ENCODE measurements around the gene HNF4A.

The HNF4A gene

DNA sequence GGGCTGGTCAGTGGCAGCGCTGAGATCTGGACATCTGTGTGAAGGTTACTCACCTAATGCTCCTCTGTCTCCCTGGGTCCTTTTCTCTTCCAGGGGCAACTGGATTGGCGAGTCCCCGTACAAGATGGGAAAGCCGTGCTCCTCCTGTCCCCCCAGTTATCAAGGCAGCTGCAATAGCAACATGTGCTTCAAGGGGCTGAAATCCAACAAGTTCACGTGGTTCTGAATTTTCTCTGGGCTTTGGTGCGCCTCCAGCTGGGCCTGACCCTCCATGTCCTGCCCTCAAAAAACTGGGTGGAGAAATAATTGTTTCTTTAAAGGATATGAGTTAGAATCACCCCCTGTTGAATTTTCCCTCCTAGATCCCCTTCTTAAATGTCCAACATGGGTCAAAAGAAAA lies 4.9 kb upstream of the HNF4A start:
- Histone ChIP-seq H2AK5ac (ENCODE audit: low read depth, low read length) (no peak overlapping the region), H3K18ac (ENCODE audit: low read length) (no peak overlapping the region), H3K27ac (replicated peaks; ENCODE audit: low read length) (no peak overlapping the region), H3K36me3 (replicated peaks in 1 of 2; ENCODE audit: control insufficient read depth in 2 of 2, insufficient read depth in 2 of 2, low read length in 2 of 2) (no peaks in the 10 kb centered on the region), H3K9ac (ENCODE audit: low read depth, low read length, poor library complexity) (no peak overlapping the region), H2BK15ac (ENCODE audit: low read length) (no peak overlapping the region), H3K27me3 (ENCODE audit: control insufficient read depth in 3 of 3, insufficient read depth in 3 of 3, low read depth in 1 of 3, low read length in 3 of 3) (no peaks in the 10 kb centered on the region), H2BK120ac (ENCODE audit: low read depth, low read length) (no peak overlapping the region), H4K91ac (ENCODE audit: low read depth, low read length, poor library complexity) (no peak overlapping the region), H3K4me2 (ENCODE audit: insufficient read depth, low read length, poor library complexity, severe bottlenecking) (no peak overlapping the region), H2BK12ac (ENCODE audit: low read length) (no peak overlapping the region), H3K23ac (ENCODE audit: low read depth, low read length, poor library complexity) (no peak overlapping the region), H2AFZ (ENCODE audit: low read length) (no peak overlapping the region), H2BK5ac (ENCODE audit: low read length) (no peak overlapping the region), H3K14ac (ENCODE audit: low read length) (no peak overlapping the region), H3K4me3 (ENCODE audit: low read length in 2 of 2) (no peak overlapping the region), H3K4ac (ENCODE audit: low read length) (no peak overlapping the region), H3K4me1 (ENCODE audit: control insufficient read depth in 2 of 2, insufficient read depth in 1 of 2, low read depth in 1 of 2, low read length in 2 of 2) (peaks cover 2 to 7% of the 10 kb centered on the region in 2 donors), H3K9me3 (replicated peaks in 1 of 2; ENCODE audit: control insufficient read depth in 2 of 2, insufficient read depth in 1 of 2, low read depth in 1 of 2, low read length in 2 of 2) (no peaks in the 10 kb centered on the region), H3K79me1 (ENCODE audit: low read depth, low read length) (no peaks in the 10 kb centered on the region), H4K8ac (ENCODE audit: low read depth, low read length) (no peak overlapping the region)
- no peak for DNase-seq (ENCODE audit: low spot score)
- no CpG with 5 or more reads among the region's 6 CpGs for WGBS, 2 donors (ENCODE audit: extremely low coverage in 2 of 2, insufficient read length in 2 of 2, insufficient replicate concordance in 1 of 2)

- Histone ChIP-seq H2BK15ac (ENCODE audit: low read length) (no peak overlapping the region), H3K4me2 (ENCODE audit: insufficient read depth, low read length, poor library complexity, severe bottlenecking) (no peak overlapping the region), H3K4me1 (ENCODE audit: control insufficient read depth in 2 of 2, insufficient read depth in 1 of 2, low read depth in 1 of 2, low read length in 2 of 2) (peaks cover 2 to 13% of the 10 kb centered on the region in 2 donors), H3K79me1 (ENCODE audit: low read depth, low read length) (no peaks in the 10 kb centered on the region), H4K8ac (ENCODE audit: low read depth, low read length) (no peak overlapping the region), H2BK120ac (ENCODE audit: low read depth, low read length) (peak overlapping the region; percentile 27), H3K14ac (ENCODE audit: low read length) (no peak overlapping the region), H2AK5ac (ENCODE audit: low read depth, low read length) (no peak overlapping the region), H3K4ac (ENCODE audit: low read length) (no peak overlapping the region), H3K4me3 (ENCODE audit: low read length in 2 of 2) (no peak overlapping the region), H3K9ac (ENCODE audit: low read depth, low read length, poor library complexity) (no peak overlapping the region), H3K27ac (replicated peaks; ENCODE audit: low read length) (no peak overlapping the region), H3K27me3 (ENCODE audit: control insufficient read depth in 3 of 3, insufficient read depth in 3 of 3, low read depth in 1 of 3, low read length in 3 of 3) (peaks cover 0 to 14% (median 0%) of the 10 kb centered on the region in 3 experiments), H3K18ac (ENCODE audit: low read length) (peak overlapping the region; percentile 32), H3K23ac (ENCODE audit: low read depth, low read length, poor library complexity) (no peak overlapping the region), H2AFZ (ENCODE audit: low read length) (no peak overlapping the region), H3K9me3 (replicated peaks in 1 of 2; ENCODE audit: control insufficient read depth in 2 of 2, insufficient read depth in 1 of 2, low read depth in 1 of 2, low read length in 2 of 2) (no peaks in the 10 kb centered on the region), H4K91ac (ENCODE audit: low read depth, low read length, poor library complexity) (no peak overlapping the region), H3K36me3 (replicated peaks in 1 of 2; ENCODE audit: control insufficient read depth in 2 of 2, insufficient read depth in 2 of 2, low read length in 2 of 2) (no peaks in the 10 kb centered on the region), H2BK5ac (ENCODE audit: low read length) (no peak overlapping the region), H2BK12ac (ENCODE audit: low read length) (no peak overlapping the region)
- DNase-seq (ENCODE audit: low spot score): no peak
- WGBS, 2 donors (ENCODE audit: extremely low coverage in 2 of 2, insufficient read length in 2 of 2, insufficient replicate concordance in 1 of 2): no CpG with 5 or more reads among the region's 6 CpGs
Observed at GRCh38 chr20:44354979-44355497, 461 bp upstream of the HNF4A start.

- Histone ChIP-seq H2AFZ (ENCODE audit: low read length) (peak overlapping the region; percentile 48), H2BK5ac (ENCODE audit: low read length) (no peak overlapping the region), H2BK12ac (ENCODE audit: low read length) (no peak overlapping the region), H3K4me1 (ENCODE audit: control insufficient read depth in 2 of 2, insufficient read depth in 1 of 2, low read depth in 1 of 2, low read length in 2 of 2) (peaks cover 2 to 13% of the 10 kb centered on the region in 2 donors), H3K4ac (ENCODE audit: low read length) (no peak overlapping the region), H3K23ac (ENCODE audit: low read depth, low read length, poor library complexity) (peak overlapping the region; percentile 46), H3K4me2 (ENCODE audit: insufficient read depth, low read length, poor library complexity, severe bottlenecking) (no peak overlapping the region), H3K14ac (ENCODE audit: low read length) (no peak overlapping the region), H4K8ac (ENCODE audit: low read depth, low read length) (no peak overlapping the region), H3K9ac (ENCODE audit: low read depth, low read length, poor library complexity) (no peak overlapping the region), H4K91ac (ENCODE audit: low read depth, low read length, poor library complexity) (no peak overlapping the region), H3K9me3 (replicated peaks in 1 of 2; ENCODE audit: control insufficient read depth in 2 of 2, insufficient read depth in 1 of 2, low read depth in 1 of 2, low read length in 2 of 2) (no peaks in the 10 kb centered on the region), H2BK15ac (ENCODE audit: low read length) (no peak overlapping the region), H2AK5ac (ENCODE audit: low read depth, low read length) (no peak overlapping the region), H3K36me3 (replicated peaks in 1 of 2; ENCODE audit: control insufficient read depth in 2 of 2, insufficient read depth in 2 of 2, low read length in 2 of 2) (no peaks in the 10 kb centered on the region), H3K79me1 (ENCODE audit: low read depth, low read length) (no peaks in the 10 kb centered on the region), H3K27ac (replicated peaks; ENCODE audit: low read length) (no peak overlapping the region), H3K27me3 (ENCODE audit: control insufficient read depth in 3 of 3, insufficient read depth in 3 of 3, low read depth in 1 of 3, low read length in 3 of 3) (peaks cover 0 to 23% (median 0%) of the 10 kb centered on the region in 3 experiments), H3K4me3 (ENCODE audit: low read length in 2 of 2) (no peak overlapping the region), H3K18ac (ENCODE audit: low read length) (peak overlapping the region; percentile 73), H2BK120ac (ENCODE audit: low read depth, low read length) (no peak overlapping the region)
- no peak for DNase-seq (ENCODE audit: low spot score)
- no CpG with 5 or more reads among the region's 14 CpGs for WGBS, 2 donors (ENCODE audit: extremely low coverage in 2 of 2, insufficient read length in 2 of 2, insufficient replicate concordance in 1 of 2)
Observed at GRCh38 chr20:44356353-44356723, 839 bp downstream of the HNF4A start.

DNA sequence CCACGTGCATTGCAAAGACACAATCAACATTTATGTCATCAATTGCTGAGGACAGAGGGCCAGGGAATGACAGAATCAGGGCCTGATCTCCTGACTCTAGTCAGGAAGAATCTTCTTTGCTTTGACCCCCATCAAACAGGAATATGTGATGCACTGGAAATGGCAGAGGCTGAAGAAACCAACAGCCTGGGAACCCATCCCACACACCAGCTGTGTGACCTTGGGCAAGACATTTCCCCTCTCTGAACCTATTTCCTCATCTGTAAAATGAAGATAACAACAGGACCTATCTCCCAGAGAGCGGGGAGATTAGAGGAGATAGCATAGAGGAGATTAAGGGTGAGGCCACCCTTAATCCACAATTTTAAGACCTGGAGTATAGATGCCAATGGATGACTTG lies 1.5 kb downstream of the HNF4A start:
- WGBS, 2 donors (ENCODE audit: extremely low coverage in 2 of 2, insufficient read length in 2 of 2, insufficient replicate concordance in 1 of 2): no CpG with 5 or more reads among the region's 2 CpGs
- Histone ChIP-seq H2AK5ac (ENCODE audit: low read depth, low read length) (no peak overlapping the region), H3K9me3 (replicated peaks in 1 of 2; ENCODE audit: control insufficient read depth in 2 of 2, insufficient read depth in 1 of 2, low read depth in 1 of 2, low read length in 2 of 2) (no peaks in the 10 kb centered on the region), H3K9ac (ENCODE audit: low read depth, low read length, poor library complexity) (no peak overlapping the region), H3K23ac (ENCODE audit: low read depth, low read length, poor library complexity) (no peak overlapping the region), H4K91ac (ENCODE audit: low read depth, low read length, poor library complexity) (no peak overlapping the region), H3K36me3 (replicated peaks in 1 of 2; ENCODE audit: control insufficient read depth in 2 of 2, insufficient read depth in 2 of 2, low read length in 2 of 2) (no peaks in the 10 kb centered on the region), H2BK15ac (ENCODE audit: low read length) (no peak overlapping the region), H3K27ac (replicated peaks; ENCODE audit: low read length) (no peak overlapping the region), H3K79me1 (ENCODE audit: low read depth, low read length) (no peaks in the 10 kb centered on the region), H3K4me3 (ENCODE audit: low read length in 2 of 2) (no peak overlapping the region), H3K4ac (ENCODE audit: low read length) (no peak overlapping the region), H2BK5ac (ENCODE audit: low read length) (no peak overlapping the region), H3K14ac (ENCODE audit: low read length) (no peak overlapping the region), H3K4me2 (ENCODE audit: insufficient read depth, low read length, poor library complexity, severe bottlenecking) (no peak overlapping the region), H2AFZ (ENCODE audit: low read length) (no peak overlapping the region), H2BK120ac (ENCODE audit: low read depth, low read length) (no peak overlapping the region), H4K8ac (ENCODE audit: low read depth, low read length) (no peak overlapping the region), H2BK12ac (ENCODE audit: low read length) (no peak overlapping the region), H3K4me1 (ENCODE audit: control insufficient read depth in 2 of 2, insufficient read depth in 1 of 2, low read depth in 1 of 2, low read length in 2 of 2) (peaks cover 2 to 10% of the 10 kb centered on the region in 2 donors), H3K18ac (ENCODE audit: low read length) (no peak overlapping the region), H3K27me3 (ENCODE audit: control insufficient read depth in 3 of 3, insufficient read depth in 3 of 3, low read depth in 1 of 3, low read length in 3 of 3) (peaks cover 0 to 24% (median 0%) of the 10 kb centered on the region in 3 experiments)
- DNase-seq (ENCODE audit: low spot score): no peak

Measured in neuronal stem cell (in vitro differentiated cells).